GM18870 (cell line): ENCODE measurements around the gene TBPL2.
"Not testable (repeated sequence)": the region's sequence is repeated elsewhere in the genome, so short reads cannot be mapped to it uniquely, and the experiment has no call there.

Source experiments
- ATAC-seq: cut with Tn5 transposase; IDR thresholded peaks from one replicate; pipeline ENCODE4 v1.9.1; 2021; ENCODE audit warnings: moderate library complexity; ENCODE audit not compliant: unreplicated experiment

The TBPL2 gene

GRCh38 chr14:55440385-55440784 lies at the start of gene TBPL2:
Gene TBPL2 (minus strand): TSS chr14:55440616. CDS start chr14:55440449, 167 bp downstream.
- ATAC-seq: no peak

GRCh38 chr14:55488204-55488603 lies 47.8 kb upstream of the TBPL2 start:
- ATAC-seq: no peak

GRCh38 chr14:55482936-55483605 lies 42.7 kb upstream of the TBPL2 start:
- ATAC-seq: no peak

- no peak for ATAC-seq
These were observed 41.4 kb upstream of the TBPL2 start for GRCh38 chr14:55481769-55482168.

- ATAC-seq: no peak
These were observed 37.3 kb upstream of the TBPL2 start for GRCh38 chr14:55477680-55478079.

- not testable (repeated sequence) for ATAC-seq
These were observed 36.0 kb upstream of the TBPL2 start for GRCh38 chr14:55476448-55476847.

- no peak for ATAC-seq
These were observed 33.4 kb upstream of the TBPL2 start for GRCh38 chr14:55473786-55474185.

GRCh38 chr14:55470025-55470424 lies 29.6 kb upstream of the TBPL2 start:
- ATAC-seq: no peak

- ATAC-seq: no peak
These were observed 26.9 kb upstream of the TBPL2 start for GRCh38 chr14:55467307-55467706.

GRCh38 chr14:55458800-55459515 lies 18.5 kb upstream of the TBPL2 start:
- ATAC-seq: peak; percentile 91

- ATAC-seq: no peak
These were observed 17.1 kb upstream of the TBPL2 start for GRCh38 chr14:55457496-55457895.

GRCh38 chr14:55456411-55456810 lies 16.0 kb upstream of the TBPL2 start:
- ATAC-seq: not testable (repeated sequence)

GRCh38 chr14:55454264-55455002 lies 14.0 kb upstream of the TBPL2 start:
- ATAC-seq: no peak

- no peak for ATAC-seq
These were observed 11.5 kb upstream of the TBPL2 start for GRCh38 chr14:55451950-55452349.

GRCh38 chr14:55451398-55451797 lies 11.0 kb upstream of the TBPL2 start:
- no peak for ATAC-seq

GRCh38 chr14:55450987-55451386 lies 10.6 kb upstream of the TBPL2 start:
- no peak for ATAC-seq

GRCh38 chr14:55450539-55450938 lies 10.1 kb upstream of the TBPL2 start:
- no peak for ATAC-seq

GRCh38 chr14:55450124-55450523 lies 9.7 kb upstream of the TBPL2 start:
- no peak for ATAC-seq

- ATAC-seq: no peak
These were observed 8.7 kb upstream of the TBPL2 start for GRCh38 chr14:55449116-55449515.

GRCh38 chr14:55448141-55448614 lies 7.8 kb upstream of the TBPL2 start:
- ATAC-seq: no peak

- no peak for ATAC-seq
These were observed 6.4 kb upstream of the TBPL2 start for GRCh38 chr14:55446833-55447232.
